Fibroblast of mammary gland (primary cell): Measurements from ENCODE around the gene SLC38A9.

ENCODE experiments used
- DNase-seq: peaks from one replicate; pipeline ENCODE4 v3.0.0-alpha.2; 2010; ENCODE audit warnings: low read depth
- H3K4me3 ChIP-seq: 2 replicates; pipeline ENCODE4 v1.5.1; 2011; ENCODE audit warnings: low read depth, mild to moderate bottlenecking, low read length, moderate library complexity; ENCODE audit not compliant: control insufficient read depth
- CTCF ChIP-seq: conservative IDR thresholded peaks from 2 replicates; pipeline ENCODE4 v1.5.1; 2011; ENCODE audit warnings: low read depth, low read length, inconsistent platforms; ENCODE audit not compliant: control insufficient read depth, insufficient read depth

The SLC38A9 gene

DNA sequence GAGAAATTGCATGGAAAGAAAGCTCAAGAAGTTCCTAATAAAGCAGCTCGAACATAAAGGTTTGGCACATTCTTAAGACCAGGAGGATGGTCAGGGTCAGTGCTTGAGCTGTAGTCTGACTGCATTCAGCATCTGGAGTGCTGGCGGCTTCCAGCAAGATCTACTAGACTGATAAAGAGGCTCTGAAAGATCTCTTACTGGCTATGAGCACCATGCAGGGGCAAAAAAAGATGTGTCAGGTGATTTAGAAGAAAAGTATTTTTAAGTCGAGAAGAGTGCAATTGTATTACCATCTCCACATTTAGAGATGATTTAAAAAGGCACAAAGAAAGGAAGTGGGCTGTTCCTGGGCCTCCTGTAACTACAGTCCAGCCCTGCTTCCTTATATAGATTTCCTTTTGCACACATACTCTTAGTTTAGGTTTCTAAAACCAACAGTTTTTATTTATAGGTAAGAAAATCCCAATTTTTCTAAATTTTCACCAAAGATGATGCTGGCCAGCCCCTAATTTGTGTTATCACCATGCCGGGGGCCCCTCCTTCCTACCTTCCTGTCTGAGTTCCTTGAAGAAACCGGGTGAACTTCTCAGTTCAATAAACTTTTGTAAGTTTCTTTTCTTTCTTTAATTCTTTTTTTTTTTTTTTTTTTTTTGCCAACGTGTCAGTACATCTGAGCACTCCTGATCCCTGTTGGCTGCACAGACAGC is 111.5 kb downstream of the SLC38A9 start:
- no peak overlapping the region for H3K4me3 ChIP-seq
- TF ChIP-seq CTCF: no peak
- DNase-seq: peak; percentile 52

DNA sequence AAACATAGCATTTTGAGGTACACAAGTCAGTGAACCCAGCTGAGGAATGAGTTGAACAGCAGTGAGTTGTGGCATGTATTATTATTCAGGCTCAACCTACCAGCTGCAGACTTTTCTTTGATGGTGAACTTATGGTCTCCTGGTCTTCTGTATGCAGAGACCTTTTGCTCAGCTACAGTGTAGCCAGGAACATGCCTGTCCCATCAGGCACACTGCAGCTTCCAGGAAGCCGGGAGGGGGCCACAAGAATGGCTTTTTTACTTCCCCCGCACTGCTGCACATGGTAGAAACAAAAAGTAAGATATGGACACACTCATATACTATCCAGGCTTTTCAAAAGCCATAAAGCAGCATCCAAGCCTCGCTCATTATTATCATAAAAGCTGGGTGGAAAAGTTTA is 112.0 kb downstream of the SLC38A9 start:
- no peak for TF ChIP-seq CTCF
- no peak overlapping the region for H3K4me3 ChIP-seq
- DNase-seq: no peak

DNA sequence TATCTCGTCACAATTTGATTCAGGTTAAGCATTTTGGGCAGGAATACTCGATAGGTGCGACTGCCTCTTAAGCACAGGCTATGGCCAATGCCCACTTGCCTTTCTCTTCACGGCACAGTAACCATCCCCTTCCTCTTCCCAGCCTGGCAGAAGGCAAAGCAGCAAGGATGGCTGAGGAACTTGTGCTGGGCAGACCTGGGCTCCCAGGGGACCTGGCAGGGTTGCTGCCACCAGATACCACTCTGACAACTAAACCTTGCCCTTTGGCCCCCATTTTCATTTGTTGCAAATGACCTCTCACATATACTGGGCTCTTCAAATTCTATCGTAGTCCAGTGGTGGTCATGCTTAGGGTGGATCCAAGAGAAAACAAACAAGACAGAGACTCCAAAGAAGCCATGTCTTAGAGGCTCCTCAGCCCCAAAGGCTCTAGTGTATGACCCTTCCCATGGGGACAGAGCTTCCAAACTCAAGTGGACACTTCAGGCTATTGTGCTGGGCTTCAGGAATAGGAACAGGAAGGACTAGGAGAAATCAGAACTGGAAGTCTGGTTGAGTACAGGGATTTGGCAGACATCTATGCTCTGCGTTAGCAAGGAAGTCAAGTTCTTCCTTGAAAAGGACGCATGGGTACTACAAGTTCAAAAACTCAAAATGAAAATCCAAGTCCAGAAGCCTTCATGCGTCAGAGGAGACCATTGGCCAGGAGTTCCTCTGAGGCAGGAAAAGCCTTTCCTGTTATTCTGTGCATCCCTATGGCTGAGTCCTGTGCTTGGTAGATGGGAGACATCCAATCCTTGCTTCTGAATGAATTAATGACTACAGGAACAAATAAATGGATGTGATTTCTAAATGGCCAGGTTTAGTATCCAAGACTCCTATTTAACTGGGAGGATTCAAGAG is 112.7 kb downstream of the SLC38A9 start:
- no peak for TF ChIP-seq CTCF
- H3K4me3 ChIP-seq: no peak overlapping the region

DNA sequence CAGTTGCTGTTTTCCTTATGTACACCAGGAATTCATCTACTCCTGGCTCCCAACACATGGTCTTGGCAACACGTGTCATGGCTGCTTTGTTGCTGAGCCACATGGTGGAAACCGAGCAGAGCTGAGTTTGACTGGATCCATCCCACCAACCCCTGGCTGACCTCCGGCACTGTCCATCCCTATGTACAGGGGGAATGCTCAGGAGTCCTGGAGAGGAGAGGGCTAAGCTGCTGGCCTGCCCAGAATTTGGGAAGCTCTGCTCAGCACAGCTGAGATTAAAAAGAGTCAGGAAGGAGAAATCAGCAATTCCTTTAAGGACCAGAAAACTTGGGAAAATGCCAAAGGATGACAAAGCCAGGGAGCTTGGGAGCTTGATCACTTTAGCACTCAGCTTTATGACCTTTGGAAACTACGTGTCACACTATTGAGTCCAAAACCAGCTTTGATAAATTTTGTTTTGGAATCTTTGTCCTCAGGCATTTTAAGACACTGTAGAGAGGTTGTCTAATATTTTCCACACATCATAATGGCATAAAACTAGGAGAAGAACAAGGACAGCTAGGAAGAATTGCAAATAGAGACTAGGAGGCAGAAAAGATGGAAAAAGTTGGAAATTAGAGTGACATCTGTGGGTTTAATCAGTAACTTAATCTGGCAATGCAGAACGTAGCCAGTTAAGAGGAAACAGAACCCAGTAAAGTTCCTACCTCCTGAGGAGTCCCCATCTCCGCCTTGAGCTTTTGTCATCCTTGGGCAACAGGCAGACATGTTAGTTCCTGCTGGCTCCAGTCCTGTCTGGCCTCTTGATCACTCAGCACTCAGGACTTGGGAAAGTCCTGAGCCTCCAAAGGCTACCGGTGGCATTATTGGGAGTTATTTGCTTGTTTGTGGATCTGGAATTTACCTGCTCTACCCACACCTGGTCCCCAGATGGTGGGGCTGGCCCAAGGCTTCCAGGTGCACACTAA is 114.8 kb downstream of the SLC38A9 start:
- TF ChIP-seq CTCF: no peak
- peak; percentile 92 for DNase-seq
- H3K4me3 ChIP-seq: no peak overlapping the region

More for the DNA sequence above, 112.7 kb downstream of the SLC38A9 start:
- DNase-seq: no peak

DNA sequence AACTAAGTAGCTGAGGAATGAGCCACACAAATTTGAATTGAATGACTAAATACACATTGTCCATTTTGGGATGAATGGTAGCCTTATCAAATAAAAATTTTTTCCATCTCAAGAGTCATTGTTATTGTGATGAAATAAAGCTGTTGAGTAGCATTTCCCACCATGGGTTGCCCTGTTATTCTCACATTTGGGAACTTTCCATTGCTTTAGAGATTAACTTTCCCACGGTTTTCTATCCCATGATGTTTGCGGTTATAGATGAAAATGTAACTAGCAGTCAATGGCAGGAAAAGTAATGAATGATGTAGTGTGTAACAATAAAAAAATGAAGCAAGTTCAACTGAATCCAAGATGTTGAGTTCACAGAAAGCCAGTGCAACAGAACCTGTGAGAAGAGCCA is 117.5 kb downstream of the SLC38A9 start:
- H3K4me3 ChIP-seq: no peak overlapping the region
- DNase-seq: no peak
- no peak for TF ChIP-seq CTCF

DNA sequence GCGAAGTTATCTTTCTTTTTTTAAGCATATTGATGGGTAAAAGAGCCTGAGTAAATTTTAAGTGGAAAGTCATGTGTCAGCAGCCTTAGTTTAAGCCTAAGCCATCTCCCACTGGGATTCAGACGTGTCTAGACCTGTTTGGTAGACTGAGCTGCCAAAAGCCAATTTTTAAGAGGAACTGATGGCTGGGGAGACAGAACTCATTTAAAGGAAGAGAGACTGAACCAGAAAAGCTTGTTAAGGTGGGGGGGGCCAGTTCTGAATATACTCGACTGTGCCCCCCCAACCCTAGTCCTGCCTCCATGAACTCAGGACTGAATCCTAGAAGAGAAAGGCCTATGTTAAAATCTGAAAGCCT is 119.0 kb downstream of the SLC38A9 start:
- no peak for DNase-seq
- TF ChIP-seq CTCF: no peak
- no peak overlapping the region for H3K4me3 ChIP-seq
